Activated naive CD4-positive, alpha-beta T cell treated with anti-CD3 and anti-CD28 coated beads for 36 hours (primary cell): ENCODE data around the gene LIMK2. TPM values are rescaled to one million over a fixed set of nuclear protein-coding genes. Genes with fewer than 3 reads are reported as not detected.

Experiments
- CTCF ChIA-PET: fragments of 350-600 bp; sonication (Branson Sonifier 250); formaldehyde crosslinking; loops from one replicate; lab custom pipeline; 2021; ENCODE audit warnings: antibody characterized with exemption; lab: Charles Lee
- DNase-seq: peaks from one replicate; pipeline ENCODE4 v3.0.0-alpha.2; 2020
- H3K27ac Mint-ChIP-seq: one replicate; pipeline ENCODE4 v1.8.0; 2021; ENCODE audit warnings: mild to moderate bottlenecking, mixed read lengths
- H3K27me3 Mint-ChIP-seq: one replicate; pipeline ENCODE4 v1.8.0; 2021; ENCODE audit warnings: low read depth, mixed read lengths
- H3K36me3 Mint-ChIP-seq: one replicate; pipeline ENCODE4 v1.8.0; 2021; ENCODE audit warnings: low read depth, mixed read lengths
- H3K4me1 Mint-ChIP-seq: one replicate; pipeline ENCODE4 v1.8.0; 2021; ENCODE audit warnings: low read depth, mixed read lengths
- H3K4me3 Mint-ChIP-seq: one replicate; pipeline ENCODE4 v1.8.0; 2021; ENCODE audit warnings: mild to moderate bottlenecking, moderate library complexity, mixed read lengths
- H3K9me3 Mint-ChIP-seq: one replicate; pipeline ENCODE4 v1.8.0; 2021; ENCODE audit warnings: mixed read lengths
- intact Hi-C: fragments of 100-400 bp; cut with micrococcal nuclease; formaldehyde crosslinking; loops from one replicate; pipeline ENCODE4 v1.15.1; 2023
- total RNA-seq, 2 experiments: library from RNA; stranded (reverse); gene quantifications; one replicate each; pipeline ENCODE4 v1.2.3, GENCODE V29; 2021

Gene LIMK2
- total RNA-seq, 2 experiments from 2014 or later: 50.8 to 50.9 TPM

DNA sequence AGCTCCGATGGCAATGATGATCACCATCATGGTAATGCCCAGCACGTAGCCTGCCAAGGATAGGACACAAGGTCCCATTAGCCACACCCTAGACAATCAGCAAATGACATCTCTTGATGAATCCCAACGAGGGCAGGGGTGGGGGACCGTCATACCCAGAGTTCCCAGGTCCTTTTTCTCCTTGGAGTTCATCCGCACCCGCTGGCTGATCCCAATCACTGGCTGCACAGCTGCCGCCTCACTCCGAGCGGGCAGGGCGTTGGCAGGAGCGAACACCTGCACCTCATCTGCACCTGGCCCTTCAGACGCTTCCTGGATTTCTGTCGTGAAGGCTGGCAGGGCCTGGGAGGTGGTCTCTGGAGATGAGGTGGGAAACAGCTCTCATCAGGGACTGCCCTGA is 77.2 kb downstream of the LIMK2 start:
- H3K27ac Mint-ChIP-seq: peak overlapping the region; percentile 100
- peaks cover 3% of the 10 kb centered on the region for H3K9me3 Mint-ChIP-seq
- peaks cover 17% of the 10 kb centered on the region for H3K36me3 Mint-ChIP-seq
- H3K4me3 Mint-ChIP-seq: peak overlapping the region; percentile 98
- no peak for DNase-seq
- H3K27me3 Mint-ChIP-seq: no peaks in the 10 kb centered on the region
- peaks cover 69% of the 10 kb centered on the region for H3K4me1 Mint-ChIP-seq
- intact Hi-C loops: loop anchor here (5.0 kb wide), 1 partner anchor 117 kb away; no protein-coding TSS in a partner anchor
- CTCF ChIA-PET: interaction anchor here (0.6 to 6.2 kb wide), 7 partner anchors 10 to 690 kb away, joined by 3 to 32 read pairs (median 7); partner anchors contain the start of gene LIMK2

DNA sequence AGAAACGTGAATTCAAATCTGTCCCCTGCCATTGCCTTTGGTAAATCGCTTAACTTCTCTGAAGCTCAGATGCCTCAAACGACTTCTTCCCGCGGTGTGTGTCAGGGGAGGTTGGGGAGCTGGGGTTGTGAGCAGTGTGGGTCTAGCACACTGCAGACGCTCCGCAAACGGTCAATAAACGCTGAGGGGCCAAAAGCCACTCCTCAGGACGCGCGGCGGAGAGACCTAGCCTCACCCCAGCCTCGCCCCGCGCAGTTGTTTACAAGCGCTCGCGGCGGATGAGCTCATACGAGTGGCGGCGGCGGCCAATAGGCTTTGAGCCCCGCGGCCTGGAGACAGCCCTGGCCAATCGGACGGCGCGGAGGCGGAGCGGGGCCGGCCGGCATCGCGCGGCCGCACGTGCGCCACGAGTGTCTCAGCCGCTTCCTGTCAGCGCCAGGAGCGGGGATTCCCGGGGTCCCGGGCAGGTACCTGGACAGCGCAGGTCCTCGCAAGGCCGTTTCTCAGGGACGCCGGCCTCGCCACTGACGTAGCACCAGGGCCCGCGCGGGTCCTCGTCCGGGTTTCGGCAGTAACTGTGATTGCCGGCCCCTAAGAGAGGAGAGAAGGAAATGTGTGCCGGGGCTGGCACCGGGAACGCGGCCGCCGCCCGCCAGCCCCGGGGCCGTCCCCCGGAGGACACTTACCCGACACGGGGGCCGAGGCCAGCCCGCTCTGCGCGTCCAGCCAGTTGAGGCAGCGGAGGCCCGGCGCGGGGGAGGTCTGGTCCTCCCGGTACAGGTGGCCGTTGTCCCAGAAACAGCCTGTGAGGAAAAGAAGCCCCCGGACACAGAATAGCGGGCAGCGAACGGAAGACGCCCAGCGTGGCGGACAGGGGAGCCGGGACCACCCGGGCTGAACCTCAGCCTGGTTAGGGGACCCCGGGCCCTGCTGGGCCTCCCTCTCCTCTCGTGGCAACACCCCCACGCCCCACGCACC is 78.7 kb downstream of the LIMK2 start:
- peak overlapping the region; percentile 100 for H3K27ac Mint-ChIP-seq
- peaks cover 16% of the 10 kb centered on the region for H3K36me3 Mint-ChIP-seq
- CTCF ChIA-PET: interaction anchor here (1.1 to 6.2 kb wide), 8 partner anchors 11 to 79 kb away, joined by 3 to 32 read pairs (median 10); partner anchors contain the start of gene LIMK2
- intact Hi-C loops: loop anchor here (1.0 to 5.0 kb wide), 7 partner anchors 11 to 462 kb away; partner anchors contain the start of genes DEPDC5, MORC2, PRR14L and SELENOM
- H3K4me3 Mint-ChIP-seq: peak overlapping the region; percentile 98
- H3K9me3 Mint-ChIP-seq: peaks cover 3% of the 10 kb centered on the region
- DNase-seq: peak; percentile 96
- no peaks in the 10 kb centered on the region for H3K27me3 Mint-ChIP-seq
- peaks cover 65% of the 10 kb centered on the region for H3K4me1 Mint-ChIP-seq

DNA sequence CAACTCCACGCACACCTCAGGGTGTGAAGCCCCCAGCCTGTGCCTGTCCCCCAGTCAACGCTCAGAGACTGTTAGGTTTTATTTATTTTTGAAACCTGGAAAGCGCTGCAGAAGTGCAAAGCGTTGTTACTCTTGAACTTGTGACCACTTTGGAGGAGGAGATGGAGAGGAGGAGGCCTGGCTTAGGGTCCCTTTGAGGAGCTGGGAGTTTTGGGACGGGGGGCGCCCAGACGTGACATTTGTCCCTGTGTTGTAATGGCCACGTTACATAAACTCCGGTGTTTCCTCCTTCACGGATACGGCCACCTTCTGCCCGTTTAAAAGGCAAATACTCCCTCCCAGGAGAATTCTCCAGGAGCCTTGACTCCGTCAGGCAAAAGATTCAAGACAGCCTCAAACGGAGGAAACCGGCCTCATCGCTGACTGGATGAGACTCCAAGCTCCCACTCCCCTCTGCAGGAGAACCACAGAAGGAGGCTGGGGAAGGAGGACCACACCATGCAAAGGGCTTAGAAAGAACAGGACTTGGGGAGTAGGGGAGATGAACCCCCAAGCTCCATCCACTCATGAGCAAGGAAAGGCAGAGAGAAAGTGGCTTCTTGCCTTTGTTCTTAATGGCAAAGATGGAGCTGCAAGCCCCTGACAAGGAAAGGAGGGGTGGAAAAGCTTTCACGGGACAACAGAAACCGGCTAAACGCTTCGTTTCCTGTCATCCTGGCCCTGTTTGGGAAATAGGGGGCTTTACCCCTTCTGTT is 79.6 kb downstream of the LIMK2 start:
- Mint-ChIP-seq H3K4me1 (peaks cover 67% of the 10 kb centered on the region), H3K27me3 (no peaks in the 10 kb centered on the region), H3K36me3 (peaks cover 16% of the 10 kb centered on the region), H3K4me3 (peak overlapping the region; percentile 98), H3K9me3 (peaks cover 3% of the 10 kb centered on the region), H3K27ac (peak overlapping the region; percentile 97)
- intact Hi-C loops: loop anchor here (1.0 to 5.0 kb wide), 10 partner anchors 17 to 461 kb away; partner anchors contain the start of genes DEPDC5, LIMK2, MORC2 and PATZ1
- no peak for DNase-seq
- CTCF ChIA-PET: interaction anchor here (0.5 to 6.2 kb wide), 8 partner anchors 9 to 260 kb away, joined by 5 to 32 read pairs (median 6); no protein-coding TSS in a partner anchor

DNA sequence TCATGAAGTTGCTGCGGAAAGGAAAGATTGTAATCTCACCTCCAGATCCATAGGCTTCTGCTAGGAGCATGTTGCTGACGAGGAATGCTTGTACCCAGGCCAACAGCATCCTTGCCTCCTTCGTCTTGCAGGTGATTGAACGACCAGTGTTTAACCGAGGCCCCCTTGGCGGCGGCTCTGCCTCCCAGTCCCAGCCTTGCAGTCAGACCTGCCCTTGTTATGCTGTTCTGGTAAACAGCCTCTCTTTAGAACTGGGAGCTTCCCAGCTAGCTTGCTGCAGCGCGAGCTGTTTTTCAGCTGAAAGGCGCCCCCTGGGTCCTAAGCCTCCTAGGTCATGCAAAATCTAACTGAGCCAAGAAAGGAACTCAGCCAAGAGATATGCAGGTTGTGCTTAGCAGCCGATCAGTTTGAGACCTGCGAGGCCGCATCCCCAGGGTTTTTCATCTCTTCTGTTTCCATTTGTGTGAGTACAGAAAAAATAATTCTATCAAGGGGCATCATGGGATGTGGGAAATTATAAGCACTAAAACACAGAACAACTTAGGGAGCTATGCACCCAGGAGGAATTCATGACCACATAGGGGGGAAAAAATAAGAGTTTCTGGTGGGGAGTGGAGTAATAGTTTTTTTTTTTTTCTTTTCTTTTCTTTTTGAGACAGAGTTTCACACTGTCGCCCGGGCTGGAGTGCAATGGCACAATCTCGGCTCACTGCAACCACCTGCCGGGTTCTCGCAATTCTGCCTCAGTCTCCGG is 80.3 kb downstream of the LIMK2 start, which contains the start of gene PIK3IP1:
Gene PIK3IP1 (minus strand): TSS at position 253 of the 754 bp plus-strand sequence. CDS start 144 bp downstream, at position 109.
- Mint-ChIP-seq H3K36me3 (peaks cover 16% of the 10 kb centered on the region), H3K27me3 (no peaks in the 10 kb centered on the region), H3K27ac (peak within 1 kb of the TSS; percentile 97), H3K9me3 (peaks cover 3% of the 10 kb centered on the region), H3K4me1 (peaks cover 66% of the 10 kb centered on the region), H3K4me3 (peak within 1 kb of the TSS; percentile 98)
- CTCF ChIA-PET: interaction anchor here (0.6 to 6.2 kb wide), 12 partner anchors 9 to 244 kb away, joined by 3 to 32 read pairs (median 6); partner anchors contain the start of gene LIMK2
- intact Hi-C loops: loop anchor here (1.0 to 5.0 kb wide), 10 partner anchors 16 to 460 kb away; partner anchors contain the start of genes DEPDC5, LIMK2, MORC2 and PATZ1
- peak; percentile 95 for DNase-seq

DNA sequence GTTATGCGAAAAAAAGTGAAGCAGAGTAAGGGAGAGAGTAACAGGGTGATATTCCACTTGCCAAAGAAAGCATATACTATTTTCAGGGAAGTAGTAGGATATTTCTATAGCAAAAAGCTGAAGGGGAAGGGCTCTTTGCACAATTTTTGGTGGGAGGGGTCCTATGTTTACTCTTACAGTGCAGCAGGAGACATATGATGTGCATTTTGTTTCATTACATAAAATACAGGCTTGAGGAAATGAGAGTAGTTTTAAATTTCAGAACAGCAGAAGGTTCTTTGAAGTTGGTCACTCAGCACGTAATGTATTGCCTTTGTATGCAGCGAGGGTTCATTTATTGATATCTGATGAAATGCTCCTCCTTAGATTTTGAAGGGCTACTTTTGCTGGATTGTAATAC is 83.3 kb downstream of the LIMK2 start:
- peaks cover 6% of the 10 kb centered on the region for H3K36me3 Mint-ChIP-seq
- H3K9me3 Mint-ChIP-seq: peaks cover 3% of the 10 kb centered on the region
- DNase-seq: no peak
- intact Hi-C loops: no loop called here
- H3K4me1 Mint-ChIP-seq: peaks cover 55% of the 10 kb centered on the region
- CTCF ChIA-PET: interaction anchor here (0.6 to 2.5 kb wide), 3 partner anchors 17 to 676 kb away, joined by 3 to 8 read pairs (median 3); no protein-coding TSS in a partner anchor
- H3K27ac Mint-ChIP-seq: peak overlapping the region; percentile 76
- peak overlapping the region; percentile 57 for H3K4me3 Mint-ChIP-seq
- H3K27me3 Mint-ChIP-seq: no peaks in the 10 kb centered on the region

DNA sequence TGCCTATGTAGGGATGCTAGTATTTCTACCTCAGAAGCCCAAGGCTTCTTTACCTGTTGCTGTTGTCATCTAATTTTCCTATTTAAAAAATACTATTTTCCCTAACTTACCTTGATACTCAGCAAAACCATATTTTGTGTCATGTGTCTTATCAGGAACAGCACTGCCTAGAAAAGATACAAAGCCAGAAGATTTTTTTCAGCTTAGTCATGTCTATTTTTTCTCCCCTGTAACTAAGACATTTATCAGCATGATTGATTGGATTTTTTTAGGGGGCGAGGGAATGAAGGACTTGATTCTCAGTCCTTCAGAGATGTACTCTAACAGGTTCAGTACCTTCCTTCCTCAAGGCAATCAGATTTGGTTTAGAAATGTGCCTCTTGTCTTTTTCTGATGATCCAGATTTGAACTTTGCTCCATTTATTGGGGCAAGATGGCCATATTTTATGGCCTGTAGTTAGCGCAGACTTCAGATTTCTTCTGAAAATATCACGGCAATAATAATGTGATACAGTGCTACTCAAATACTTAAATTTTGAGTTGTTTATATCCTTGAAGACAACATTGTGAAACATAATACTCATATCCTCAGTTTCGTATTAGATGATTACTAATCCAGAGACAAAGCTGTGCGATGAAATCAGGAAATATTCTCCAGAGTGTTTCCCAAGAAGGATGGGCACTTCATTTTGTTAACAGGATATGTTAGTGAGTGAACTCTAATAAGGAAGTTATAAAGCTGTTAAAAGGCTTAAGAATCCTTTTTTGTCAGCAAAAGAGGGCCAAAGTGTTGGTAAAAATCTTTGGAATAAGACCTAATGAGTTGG is 83.9 kb downstream of the LIMK2 start:
- no peaks in the 10 kb centered on the region for H3K27me3 Mint-ChIP-seq
- intact Hi-C loops: no loop called here
- H3K36me3 Mint-ChIP-seq: peaks cover 3% of the 10 kb centered on the region
- no peak for DNase-seq
- CTCF ChIA-PET: interaction anchor here (0.6 to 5.3 kb wide), 9 partner anchors 8 to 134 kb away, joined by 3 to 49 read pairs (median 3); partner anchors contain the start of gene PATZ1
- H3K4me3 Mint-ChIP-seq: peak overlapping the region; percentile 57
- peaks cover 3% of the 10 kb centered on the region for H3K9me3 Mint-ChIP-seq
- H3K27ac Mint-ChIP-seq: peak overlapping the region; percentile 76
- H3K4me1 Mint-ChIP-seq: peaks cover 59% of the 10 kb centered on the region

DNA sequence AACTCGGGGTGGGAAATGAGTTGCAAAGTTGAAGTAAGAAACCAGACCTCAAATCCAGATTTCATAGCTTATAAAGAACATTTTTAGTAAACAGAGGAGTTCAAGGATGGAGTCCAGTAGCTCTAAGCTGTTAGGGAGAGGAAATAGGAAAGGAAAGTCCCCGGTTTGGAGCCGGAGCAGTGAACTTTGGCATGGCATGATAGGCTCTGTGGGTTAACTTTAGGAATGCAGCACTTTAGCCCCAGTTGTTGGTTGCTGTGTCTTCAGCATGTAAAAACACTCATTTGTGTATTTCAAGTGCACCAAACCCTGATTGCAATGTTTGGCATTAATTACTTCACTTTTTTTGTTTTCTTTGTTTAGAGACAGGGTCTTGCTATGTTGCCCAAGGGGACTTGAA is 88.8 kb downstream of the LIMK2 start:
- no peak overlapping the region for H3K4me3 Mint-ChIP-seq
- H3K36me3 Mint-ChIP-seq: no peaks in the 10 kb centered on the region
- intact Hi-C loops: no loop called here
- peaks cover 35% of the 10 kb centered on the region for H3K4me1 Mint-ChIP-seq
- H3K27ac Mint-ChIP-seq: no peak overlapping the region
- no peak for DNase-seq
- CTCF ChIA-PET: interaction anchor here (0.9 to 5.3 kb wide), 2 partner anchors 13 to 28 kb away, joined by 3 to 49 read pairs; no protein-coding TSS in a partner anchor
- no peaks in the 10 kb centered on the region for H3K9me3 Mint-ChIP-seq
- H3K27me3 Mint-ChIP-seq: no peaks in the 10 kb centered on the region

DNA sequence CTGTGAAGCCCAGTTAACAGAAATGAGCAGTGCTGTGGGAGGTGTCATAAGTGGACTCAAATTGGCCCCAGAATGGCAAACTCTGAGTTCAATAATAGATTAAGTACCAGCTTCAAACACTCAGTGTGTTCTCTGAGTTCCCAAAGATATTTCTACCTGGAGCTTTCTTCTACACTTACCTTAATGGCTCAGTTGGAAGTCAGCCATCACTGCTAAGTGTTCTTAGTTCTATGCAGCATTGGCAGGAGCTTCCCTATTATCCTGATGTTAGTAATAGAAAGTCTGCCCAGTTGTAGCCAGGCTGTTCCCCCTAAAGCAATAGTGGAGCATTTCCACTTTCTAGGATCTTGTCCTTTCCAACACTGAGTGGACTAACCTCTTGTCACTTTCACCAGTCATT is 89.9 kb downstream of the LIMK2 start:
- Mint-ChIP-seq H3K4me1 (peaks cover 32% of the 10 kb centered on the region), H3K27me3 (no peaks in the 10 kb centered on the region), H3K9me3 (no peaks in the 10 kb centered on the region), H3K27ac (no peak overlapping the region), H3K4me3 (no peak overlapping the region), H3K36me3 (no peaks in the 10 kb centered on the region)
- DNase-seq: no peak
- CTCF ChIA-PET: interaction anchor here (0.8 to 2.3 kb wide), 4 partner anchors 9 to 29 kb away, joined by 3 to 14 read pairs (median 10); partner anchors contain the start of gene PIK3IP1
- intact Hi-C loops: no loop called here

DNA sequence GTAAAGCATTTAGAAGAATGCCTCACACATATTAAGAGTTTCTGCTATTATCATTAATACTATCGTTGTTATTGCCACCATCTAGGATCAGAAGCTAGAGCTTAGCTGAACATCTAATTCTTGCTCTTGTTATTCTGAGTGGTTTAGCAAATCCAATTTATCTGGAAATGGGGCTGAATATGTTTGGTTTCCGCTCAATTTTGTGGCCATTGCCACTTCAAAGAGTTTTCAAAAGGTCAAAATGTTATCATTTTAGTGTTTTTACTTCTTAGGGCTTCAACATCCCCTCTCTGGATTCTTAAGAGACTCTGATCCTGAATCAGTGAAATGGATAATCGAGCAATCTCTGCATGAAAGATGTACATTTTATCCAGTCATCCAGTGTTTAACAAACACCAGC is 90.4 kb downstream of the LIMK2 start:
- no peak overlapping the region for H3K4me3 Mint-ChIP-seq
- peaks cover 33% of the 10 kb centered on the region for H3K4me1 Mint-ChIP-seq

DNA sequence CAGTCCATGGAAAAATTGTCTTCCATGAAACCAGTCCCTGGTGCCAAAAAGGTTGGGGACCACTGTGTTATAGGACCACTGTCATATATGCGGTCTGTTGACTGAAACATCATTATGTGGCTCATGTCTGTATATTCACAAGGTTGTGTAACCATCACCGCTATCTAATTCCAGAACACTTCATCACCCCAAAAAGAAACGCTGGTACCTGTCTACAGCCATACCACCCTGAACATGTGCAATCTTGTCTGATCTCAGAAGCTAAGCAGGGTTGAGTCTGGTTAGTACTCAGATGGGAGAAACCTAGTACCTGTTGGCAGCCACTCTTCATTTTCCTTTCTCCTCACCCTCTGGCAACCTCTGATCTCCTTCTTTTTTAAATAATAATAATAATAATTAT is 93.1 kb downstream of the LIMK2 start:
- CTCF ChIA-PET: no interaction called here
- Mint-ChIP-seq H3K36me3 (no peaks in the 10 kb centered on the region), H3K4me1 (peaks cover 43% of the 10 kb centered on the region), H3K27ac (no peak overlapping the region), H3K27me3 (no peaks in the 10 kb centered on the region), H3K4me3 (no peak overlapping the region), H3K9me3 (no peaks in the 10 kb centered on the region)
- no peak for DNase-seq
- intact Hi-C loops: no loop called here

More for the DNA sequence above, 90.4 kb downstream of the LIMK2 start:
- H3K27ac Mint-ChIP-seq: no peak overlapping the region
- H3K9me3 Mint-ChIP-seq: no peaks in the 10 kb centered on the region
- CTCF ChIA-PET: interaction anchor here (1.3 to 2.3 kb wide), 3 partner anchors 10 to 29 kb away, joined by 3 to 14 read pairs (median 14); partner anchors contain the start of gene PIK3IP1
- H3K27me3 Mint-ChIP-seq: no peaks in the 10 kb centered on the region
- H3K36me3 Mint-ChIP-seq: no peaks in the 10 kb centered on the region
- DNase-seq: no peak
- intact Hi-C loops: no loop called here
